Left ventricle myocardium inferior (tissue), 1 donor: Measurements from ENCODE around the gene SLC35A5. TPM values are rescaled to one million over a fixed set of nuclear protein-coding genes. Genes with fewer than 3 reads are reported as not detected.

ENCODE experiments used
- DNase-seq: peaks from one replicate; pipeline ENCODE4 v3.0.0-alpha.2; 2020
- H3K27ac ChIP-seq: fragments of 200-600 bp; replicated peaks from 2 replicates; pipeline ENCODE4 v1.8.0; 2021
- H3K27me3 ChIP-seq: fragments of 200-600 bp; 2 replicates; pipeline ENCODE4 v1.8.0; 2021; ENCODE audit warnings: low read depth
- H3K36me3 ChIP-seq: fragments of 200-600 bp; 2 replicates; pipeline ENCODE4 v1.8.0; 2021
- H3K4me1 ChIP-seq: fragments of 200-600 bp; 2 replicates; pipeline ENCODE4 v1.8.0; 2021
- H3K4me3 ChIP-seq: fragments of 200-600 bp; 2 replicates; pipeline ENCODE4 v1.8.0; 2021; ENCODE audit warnings: mild to moderate bottlenecking, moderate library complexity
- H3K9me3 ChIP-seq: fragments of 200-600 bp; replicated peaks from 2 replicates; pipeline ENCODE4 v1.8.0; 2021
- intact Hi-C: fragments of 100-400 bp; cut with micrococcal nuclease; formaldehyde crosslinking; loops from one replicate; pipeline ENCODE4 v1.11.0; 2022
- total RNA-seq: library from RNA; stranded (reverse); fragmentation: NEBNext Ultra II Directional; extraction: Animal tissue kit (Norgen Biotek cat#: 25700); gene quantifications from one replicate; pipeline ENCODE4 v1.2.1, GENCODE V29; 2021
- TF ChIP-seq, protein P1 (sequence below): fragments of 200-600 bp; IDR thresholded peaks from 2 replicates; pipeline ENCODE4 v1.8.0; 2021; ENCODE audit warnings: antibody characterized with exemption, mild to moderate bottlenecking, borderline replicate concordance
- donor health status: DM: no; HTN: yes; CAD: no; lungs with severe emphysema.

SLC35A5 gene
- total RNA-seq, 1 donor from 2014 or later, result 16.5 TPM

- H3K27me3 ChIP-seq, result no peaks in the 10 kb centered on the region
- H3K9me3 ChIP-seq, result no peaks in the 10 kb centered on the region
- peaks cover 84% of the 10 kb centered on the region for H3K36me3 ChIP-seq
- no peak overlapping the region for H3K27ac ChIP-seq
- DNase-seq, result no peak
- TF ChIP-seq, protein P1, sequence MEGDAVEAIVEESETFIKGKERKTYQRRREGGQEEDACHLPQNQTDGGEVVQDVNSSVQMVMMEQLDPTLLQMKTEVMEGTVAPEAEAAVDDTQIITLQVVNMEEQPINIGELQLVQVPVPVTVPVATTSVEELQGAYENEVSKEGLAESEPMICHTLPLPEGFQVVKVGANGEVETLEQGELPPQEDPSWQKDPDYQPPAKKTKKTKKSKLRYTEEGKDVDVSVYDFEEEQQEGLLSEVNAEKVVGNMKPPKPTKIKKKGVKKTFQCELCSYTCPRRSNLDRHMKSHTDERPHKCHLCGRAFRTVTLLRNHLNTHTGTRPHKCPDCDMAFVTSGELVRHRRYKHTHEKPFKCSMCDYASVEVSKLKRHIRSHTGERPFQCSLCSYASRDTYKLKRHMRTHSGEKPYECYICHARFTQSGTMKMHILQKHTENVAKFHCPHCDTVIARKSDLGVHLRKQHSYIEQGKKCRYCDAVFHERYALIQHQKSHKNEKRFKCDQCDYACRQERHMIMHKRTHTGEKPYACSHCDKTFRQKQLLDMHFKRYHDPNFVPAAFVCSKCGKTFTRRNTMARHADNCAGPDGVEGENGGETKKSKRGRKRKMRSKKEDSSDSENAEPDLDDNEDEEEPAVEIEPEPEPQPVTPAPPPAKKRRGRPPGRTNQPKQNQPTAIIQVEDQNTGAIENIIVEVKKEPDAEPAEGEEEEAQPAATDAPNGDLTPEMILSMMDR, result no peak
- intact Hi-C loops, result no loop called here
- no peaks in the 10 kb centered on the region for H3K4me1 ChIP-seq
- no peak overlapping the region for H3K4me3 ChIP-seq
These were observed 31.3 kb upstream of the SLC35A5 start for GRCh38 chr3:112530573-112530972.

DNA sequence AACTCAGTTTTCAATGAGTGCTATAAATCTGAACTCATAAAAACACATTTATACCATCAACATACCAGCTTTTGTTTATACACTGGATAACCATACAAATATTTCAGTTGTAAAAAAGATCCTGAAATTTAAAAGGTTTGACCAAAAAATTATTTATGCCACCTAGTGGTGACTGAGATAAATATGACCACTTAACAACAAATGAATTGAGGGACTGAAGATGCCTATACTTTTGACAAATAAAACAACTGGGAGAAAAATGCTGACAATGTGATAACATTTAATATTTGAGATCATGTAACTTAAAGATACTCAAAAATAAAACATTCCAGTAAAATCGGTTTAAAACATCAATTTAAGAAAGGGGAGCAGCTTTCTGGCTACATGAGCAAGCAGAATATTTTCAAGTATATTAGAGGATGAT, 30.5 kb upstream of the SLC35A5 start:
- intact Hi-C loops, result no loop called here

GRCh38 chr3:112539825-112540650, 21.8 kb upstream of the SLC35A5 start:
- Histone ChIP-seq H3K4me1 (no peaks in the 10 kb centered on the region), H3K9me3 (no peaks in the 10 kb centered on the region), H3K27me3 (no peaks in the 10 kb centered on the region), H3K36me3 (peaks cover 56% of the 10 kb centered on the region), H3K27ac (no peak overlapping the region), H3K4me3 (no peak overlapping the region)
- intact Hi-C loops, result no loop called here
- DNase-seq, result no peak
- TF ChIP-seq, protein P1, result no peak

More for the DNA sequence above, 30.5 kb upstream of the SLC35A5 start:
- no peak for DNase-seq
- Histone ChIP-seq H3K27ac (no peak overlapping the region), H3K4me3 (no peak overlapping the region), H3K27me3 (no peaks in the 10 kb centered on the region), H3K4me1 (no peaks in the 10 kb centered on the region), H3K9me3 (no peaks in the 10 kb centered on the region), H3K36me3 (peaks cover 87% of the 10 kb centered on the region)
- TF ChIP-seq, protein P1, result peak; percentile 59

GRCh38 chr3:112546216-112546759, 15.6 kb upstream of the SLC35A5 start:
- Histone ChIP-seq H3K9me3 (no peaks in the 10 kb centered on the region), H3K4me1 (peaks cover 9% of the 10 kb centered on the region), H3K27ac (no peak overlapping the region), H3K27me3 (no peaks in the 10 kb centered on the region), H3K4me3 (no peak overlapping the region), H3K36me3 (peaks cover 63% of the 10 kb centered on the region)
- no peak for DNase-seq
- TF ChIP-seq, protein P1, result no peak
- intact Hi-C loops, result no loop called here

DNA sequence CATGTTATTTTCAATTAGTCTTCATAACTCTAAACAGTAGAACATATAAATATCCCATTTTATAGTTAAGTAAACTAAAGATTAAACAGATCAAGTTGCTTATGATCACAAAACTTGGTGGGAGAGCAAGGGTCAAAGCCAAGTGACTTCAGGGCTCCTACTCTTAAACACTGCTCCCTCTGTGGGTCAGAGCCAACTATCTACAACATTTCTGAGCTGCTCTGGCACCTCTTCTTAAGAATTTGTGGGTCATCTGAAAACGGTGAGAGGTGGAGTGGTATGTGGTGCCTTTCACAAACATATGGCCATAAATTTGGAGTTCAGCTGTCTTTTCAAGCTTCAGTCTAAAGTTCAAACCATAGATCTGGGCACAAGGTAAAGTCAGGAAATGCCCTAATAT, 11.0 kb upstream of the SLC35A5 start:
- Histone ChIP-seq H3K9me3 (no peaks in the 10 kb centered on the region), H3K4me1 (peaks cover 21% of the 10 kb centered on the region), H3K27ac (no peak overlapping the region), H3K4me3 (no peak overlapping the region), H3K36me3 (peaks cover 35% of the 10 kb centered on the region), H3K27me3 (no peaks in the 10 kb centered on the region)
- TF ChIP-seq, protein P1, result no peak
- intact Hi-C loops, result no loop called here
- no peak for DNase-seq
